NCI-H2171 treated with DMSO at 0.1 percent for 48 hours (cell line): ENCODE measurements around the gene SCMH1.
"Not testable (repeated sequence)": the region's sequence is repeated elsewhere in the genome, so short reads cannot be mapped to it uniquely, and the experiment has no call there.

Source experiments
- DNase-seq: peaks from one replicate; lab custom pipeline; 2025; lab: John Stamatoyannopoulos, UW

SCMH1 gene

DNA sequence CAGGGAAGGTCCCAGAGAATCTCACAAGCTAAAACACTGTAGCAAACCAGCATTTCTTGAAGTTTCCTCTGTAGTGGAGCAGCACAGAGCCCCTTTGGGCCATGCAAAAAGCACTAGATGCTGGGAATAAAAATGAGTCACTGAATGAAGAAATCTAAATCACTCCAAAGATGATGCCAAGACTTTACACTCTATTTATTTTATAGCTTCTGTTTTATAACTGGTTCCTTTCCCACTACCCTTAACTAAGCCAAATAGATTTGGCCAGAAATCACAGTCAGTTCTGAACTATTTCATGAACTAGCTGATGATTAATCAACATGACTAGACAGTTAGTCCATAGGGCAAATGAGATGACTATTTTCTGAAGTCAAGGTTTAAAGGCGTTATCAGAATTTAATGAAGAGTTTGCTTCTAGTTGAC, 89.5 kb downstream of the SCMH1 start:
- no peak for DNase-seq

DNA sequence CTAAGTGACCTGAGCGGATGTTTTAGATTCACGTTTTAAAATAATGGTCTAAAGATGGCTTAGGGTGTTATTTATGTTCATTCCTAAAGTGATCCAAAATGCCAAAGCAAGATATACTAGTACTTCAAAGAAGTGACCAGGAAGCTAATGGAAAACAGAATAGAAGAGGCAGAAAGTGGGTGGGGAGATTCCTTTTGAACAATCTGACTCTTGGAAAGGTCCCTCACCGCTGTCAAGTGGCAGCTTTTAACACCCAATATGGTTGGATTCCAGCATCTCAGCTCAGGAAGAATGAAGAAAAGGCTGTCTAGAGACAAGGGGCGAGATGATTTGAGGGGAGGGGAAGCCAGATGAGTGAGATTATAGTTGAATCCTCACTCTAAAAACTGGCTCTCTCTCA, 90.3 kb downstream of the SCMH1 start:
- DNase-seq, result no peak

DNA sequence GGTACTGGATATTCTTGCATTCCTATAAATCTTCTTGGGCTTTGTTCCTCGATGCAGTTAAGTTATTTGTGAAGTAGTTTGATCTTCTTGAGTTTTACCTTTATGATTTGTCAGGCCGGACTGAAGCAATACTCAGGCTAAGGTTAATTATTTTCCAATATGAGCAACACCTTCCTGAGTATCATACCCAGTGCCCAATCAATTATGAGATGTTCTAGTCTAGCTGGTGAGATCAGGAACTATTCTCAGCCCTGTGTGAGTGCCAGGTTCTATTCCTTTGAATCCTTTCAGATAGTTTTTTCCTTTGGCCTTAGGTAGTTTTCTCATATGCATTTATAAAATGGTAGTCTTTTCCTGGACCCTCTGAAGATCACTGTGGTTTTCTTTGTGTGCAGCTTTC, 92.5 kb downstream of the SCMH1 start:
- no peak for DNase-seq

DNA sequence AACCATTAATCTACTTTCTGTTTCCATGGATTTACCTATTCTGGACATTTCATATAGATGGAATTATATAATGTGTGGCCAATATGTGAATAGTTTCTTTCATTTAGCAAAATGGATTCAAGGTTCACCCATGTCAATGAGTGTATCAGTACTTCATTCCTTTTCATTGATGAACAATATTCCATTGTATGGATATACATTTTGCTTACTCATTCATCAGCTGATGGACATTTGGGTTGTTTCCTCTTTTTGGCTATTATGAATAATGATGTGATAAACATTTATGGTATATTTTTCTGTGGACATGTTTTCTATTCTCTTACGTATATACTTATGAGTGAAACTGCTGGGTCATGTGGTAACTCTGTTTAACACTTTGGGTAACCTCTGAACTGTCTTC, 97.8 kb downstream of the SCMH1 start:
- no peak for DNase-seq

DNA sequence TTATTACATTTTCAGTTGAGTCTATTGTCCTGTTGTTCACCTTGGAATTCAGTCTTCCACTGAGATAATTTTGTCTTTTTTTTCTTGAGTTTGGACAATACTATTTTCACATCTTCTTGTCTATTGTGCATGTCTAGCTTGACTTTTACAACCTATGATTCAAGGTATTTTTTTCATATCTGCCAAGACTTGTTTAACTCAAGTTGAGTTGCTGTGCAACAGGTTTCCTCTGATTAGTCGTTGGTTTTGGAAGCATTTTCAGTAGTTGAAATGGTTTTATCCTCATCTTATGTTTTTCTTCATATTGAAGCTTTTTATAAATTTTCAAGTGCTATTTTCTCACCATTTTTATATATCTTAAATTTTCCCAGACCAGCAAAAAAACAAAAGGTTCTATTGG, 103.6 kb downstream of the SCMH1 start:
- no peak for DNase-seq

DNA sequence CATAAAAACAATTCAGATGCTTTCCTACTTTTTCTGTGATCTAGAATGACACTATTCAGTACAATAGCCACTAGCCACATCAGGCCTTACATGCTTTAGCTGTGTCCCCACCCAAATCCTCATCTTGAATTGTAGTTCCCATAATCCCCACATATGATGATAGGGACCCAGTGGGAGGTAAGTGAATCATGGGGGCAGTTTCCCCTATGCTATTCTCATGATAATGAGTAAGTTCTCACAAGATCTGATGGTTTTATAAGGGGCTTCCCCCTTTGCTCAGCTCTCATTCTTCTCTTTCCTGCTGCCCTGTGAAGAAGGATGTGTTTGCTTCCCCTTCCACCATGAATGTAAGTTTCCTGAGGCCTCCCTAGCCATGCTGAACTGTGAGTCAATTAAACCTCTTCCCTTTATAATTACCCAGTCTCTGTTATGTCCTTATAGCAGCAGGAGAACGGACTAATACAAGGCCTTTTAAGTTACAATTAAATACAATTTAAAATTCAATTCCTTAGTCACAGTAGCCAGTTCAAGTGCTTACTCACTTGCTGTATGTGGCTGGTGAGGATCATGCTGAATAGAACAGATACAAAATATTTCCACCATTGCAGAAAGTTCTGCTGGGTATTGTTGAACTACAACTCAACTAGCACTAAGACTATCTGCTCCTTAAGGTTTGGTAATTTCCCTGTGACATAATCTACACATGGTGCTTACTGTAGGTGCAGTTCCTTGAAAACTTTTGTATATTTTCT, 106.7 kb downstream of the SCMH1 start:
- DNase-seq, result no peak

DNA sequence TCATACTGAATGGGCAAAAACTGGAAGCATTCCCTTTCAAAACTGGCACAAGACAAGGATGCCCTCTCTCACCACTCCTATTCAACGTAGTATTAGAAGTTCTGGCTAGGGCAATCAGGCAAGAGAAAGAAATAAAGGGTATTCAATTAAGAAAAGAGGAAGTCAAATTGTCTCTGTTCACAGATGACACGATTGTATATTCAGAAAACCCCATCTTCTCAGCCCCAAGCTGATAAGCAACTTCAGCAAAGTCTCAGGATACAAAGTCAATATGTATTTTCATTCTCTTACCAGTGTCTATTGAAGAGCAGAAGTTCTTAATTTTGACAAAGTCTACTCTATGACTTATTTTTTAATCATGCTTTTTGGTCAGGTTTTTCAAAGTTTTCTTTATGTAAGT, 107.8 kb downstream of the SCMH1 start:
- DNase-seq, result not testable (repeated sequence)

DNA sequence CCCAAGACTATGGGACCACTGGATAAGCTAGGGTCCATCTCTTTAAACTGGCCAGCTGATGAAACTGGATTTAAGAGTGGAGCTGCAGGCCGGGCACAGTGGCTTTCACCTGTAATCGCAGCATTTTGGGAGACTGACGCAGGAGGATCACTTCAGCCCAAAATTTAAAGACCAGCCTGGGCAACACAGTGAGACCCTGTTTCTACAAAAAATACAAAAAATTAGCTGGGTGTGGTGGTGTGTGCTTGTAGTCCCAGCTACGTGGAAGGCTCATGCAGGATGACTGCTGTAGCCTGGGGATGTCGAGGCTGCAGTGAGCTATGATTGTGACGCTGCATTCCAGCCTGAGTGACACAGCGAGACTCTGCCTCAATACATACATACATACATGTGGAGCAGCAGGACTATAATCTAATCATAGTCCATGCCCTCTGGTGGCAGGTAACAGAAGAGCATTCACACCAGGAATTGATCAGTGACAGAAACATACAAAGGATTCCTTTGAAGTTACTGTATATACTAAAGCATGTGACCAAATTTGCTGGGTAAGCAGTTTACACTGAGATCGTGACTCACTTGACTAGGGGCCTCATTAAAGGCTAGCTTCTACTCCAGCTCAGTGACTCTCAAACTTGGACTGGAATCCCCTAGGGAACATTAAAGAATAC, 119.1 kb downstream of the SCMH1 start:
- peak; percentile 46 for DNase-seq

DNA sequence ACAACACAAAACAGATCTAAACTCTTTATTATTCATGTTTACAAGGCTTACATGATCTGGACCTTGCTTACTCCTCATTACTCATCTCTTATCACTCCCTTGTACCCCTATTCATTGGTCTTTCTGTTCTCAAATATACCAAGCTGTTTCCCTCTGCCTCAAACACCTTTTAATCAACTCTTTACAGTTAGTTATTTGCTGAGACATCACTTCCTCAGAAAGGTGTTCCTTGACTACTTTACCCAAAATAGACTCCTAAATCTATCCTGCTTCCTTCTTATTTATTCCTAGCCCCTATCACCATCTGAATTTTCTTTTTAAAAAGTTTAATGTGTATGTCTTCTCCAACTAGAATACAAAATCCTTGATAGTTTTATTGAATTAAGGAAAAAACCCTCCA, 120.0 kb downstream of the SCMH1 start:
- DNase-seq, result no peak

DNA sequence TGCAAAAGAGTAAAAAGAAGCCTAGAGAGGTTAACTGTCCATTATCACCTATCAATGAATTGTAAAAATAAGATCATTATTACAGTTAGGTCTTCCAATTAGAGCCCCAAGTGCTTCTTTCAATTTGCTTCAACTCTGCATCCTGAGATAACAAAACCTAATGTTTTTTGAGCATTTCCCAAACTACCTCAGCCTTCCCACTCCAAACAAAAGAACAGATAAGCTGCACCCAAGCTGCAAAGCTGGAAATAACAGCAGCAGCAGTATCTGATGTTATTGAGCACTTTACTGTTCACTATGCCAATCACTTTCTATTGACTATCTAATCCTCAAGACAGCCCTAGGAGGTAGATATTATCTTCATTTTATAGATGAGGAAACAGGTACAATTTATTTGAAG, 123.5 kb downstream of the SCMH1 start:
- no peak for DNase-seq

DNA sequence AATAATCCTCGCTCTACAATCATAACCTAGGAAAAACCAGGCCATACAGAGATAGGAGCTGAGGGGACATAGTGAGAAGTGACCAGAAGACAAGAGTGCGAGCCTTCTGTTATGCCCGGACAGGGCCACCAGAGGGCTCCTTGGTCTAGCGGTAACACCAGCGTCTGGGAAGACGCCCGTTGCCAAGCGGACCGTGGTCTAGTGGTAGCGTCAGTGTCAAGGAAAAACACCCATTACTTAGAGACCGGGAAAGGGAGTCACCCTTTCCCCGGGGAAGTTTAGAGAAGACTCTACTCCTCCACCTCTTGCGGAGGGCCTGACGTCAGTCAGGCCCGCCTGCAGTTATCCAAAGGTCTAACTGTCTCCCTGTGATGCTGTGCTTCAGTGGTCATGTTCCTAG, 124.9 kb downstream of the SCMH1 start:
- DNase-seq, result not testable (repeated sequence)

DNA sequence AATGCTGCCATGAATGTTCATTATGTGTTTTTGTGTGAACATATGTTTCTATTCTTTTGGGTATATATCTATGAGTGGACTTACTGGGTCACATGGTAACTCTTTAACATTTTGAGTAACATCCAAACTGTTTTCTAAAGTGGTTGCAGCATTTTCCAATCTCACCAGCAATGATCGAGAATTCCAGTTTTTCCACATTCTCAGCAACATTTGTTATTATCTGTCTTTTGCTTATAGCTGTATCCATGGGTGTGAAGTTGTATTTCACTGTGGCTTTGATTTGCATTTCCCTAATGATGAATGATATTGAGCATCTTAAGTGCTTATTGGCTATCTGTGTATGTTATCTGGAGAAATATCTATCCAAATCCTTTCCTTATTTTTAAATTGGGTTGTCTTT, 131.4 kb downstream of the SCMH1 start:
- DNase-seq, result no peak

DNA sequence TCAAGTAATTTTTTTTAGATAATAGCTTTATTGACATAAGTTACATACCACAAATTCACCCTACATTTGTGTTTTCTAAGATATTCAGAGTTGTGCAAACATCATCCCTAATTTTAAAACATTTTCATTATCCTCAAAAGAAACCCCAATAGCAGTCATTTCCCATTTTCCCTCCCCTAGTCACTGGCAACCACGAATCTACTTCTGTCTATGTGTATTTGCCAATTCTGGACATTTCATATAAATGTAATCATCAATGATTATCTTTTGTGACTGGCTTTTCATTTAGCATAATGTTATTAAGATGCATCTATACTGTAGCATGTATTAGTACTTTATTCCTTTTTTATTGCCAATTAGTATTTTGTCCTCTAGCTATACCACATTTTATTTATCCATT, 131.8 kb downstream of the SCMH1 start:
- no peak for DNase-seq

DNA sequence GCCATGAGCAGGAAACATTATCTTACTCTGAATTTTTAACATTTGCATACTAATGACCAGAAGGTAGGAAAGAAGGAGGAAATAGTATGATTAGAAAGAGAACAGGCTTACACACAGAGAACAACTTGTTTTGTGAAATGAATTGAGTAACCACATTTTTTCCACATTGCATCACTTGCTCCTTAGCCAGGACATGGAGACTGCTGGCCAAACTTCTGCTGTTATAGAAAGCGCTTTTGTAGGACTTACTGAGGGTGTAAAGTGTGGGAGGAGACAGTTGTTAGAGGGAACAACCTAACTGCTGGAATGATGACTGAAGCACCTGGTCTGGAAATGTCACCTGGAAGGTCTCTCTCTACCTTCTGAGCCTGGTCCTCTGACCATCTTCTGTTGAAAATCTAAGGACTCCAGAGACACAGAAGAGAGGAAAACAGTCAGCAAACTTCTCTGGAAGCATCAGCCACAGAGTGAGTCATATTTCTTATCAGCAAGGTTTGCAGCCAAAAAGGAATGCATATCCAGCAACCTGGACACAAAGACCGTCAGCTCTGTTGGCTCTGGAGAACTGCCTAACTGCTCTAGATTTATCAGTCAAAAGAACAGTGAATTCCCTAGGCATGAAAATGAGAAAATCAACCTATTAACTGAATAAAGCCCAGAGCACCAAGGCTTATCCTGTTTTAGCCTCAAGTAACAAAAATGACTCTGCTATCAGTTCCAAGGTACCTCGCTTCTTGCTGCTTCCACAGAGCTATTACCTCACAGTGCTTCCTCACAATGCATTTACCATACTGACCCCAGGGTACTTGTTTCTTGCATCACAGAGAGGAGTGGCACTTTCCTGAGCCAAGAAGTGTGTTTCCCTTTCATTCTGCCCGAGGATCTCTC, 132.6 kb downstream of the SCMH1 start:
- no peak for DNase-seq

DNA sequence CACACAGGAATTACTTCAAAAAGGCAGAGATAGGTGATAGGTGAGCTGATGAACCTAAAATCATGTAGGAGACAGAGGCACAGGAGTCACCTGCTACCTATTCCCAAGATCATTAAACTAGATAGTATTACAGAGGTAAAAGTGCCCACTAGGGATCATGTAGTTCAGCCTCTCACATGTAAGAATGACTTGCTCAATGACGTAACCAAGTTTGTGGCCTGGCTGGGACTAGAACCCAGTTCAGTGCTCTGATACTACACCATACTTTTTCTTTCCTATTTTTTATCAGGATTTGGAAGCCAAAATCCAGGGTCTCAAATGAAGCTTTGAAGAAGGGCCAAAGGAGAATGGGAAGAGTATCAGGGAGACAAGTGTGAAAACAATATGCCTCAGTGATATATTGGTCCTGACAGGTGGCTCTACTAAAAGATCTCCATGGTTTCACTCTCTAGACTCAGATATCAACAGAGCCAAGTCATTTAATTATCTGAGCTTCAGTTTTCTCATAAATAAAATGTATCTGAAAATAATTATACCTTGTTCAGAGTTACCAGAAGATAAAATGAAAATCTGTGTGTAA, 133.3 kb downstream of the SCMH1 start:
- DNase-seq, result no peak

DNA sequence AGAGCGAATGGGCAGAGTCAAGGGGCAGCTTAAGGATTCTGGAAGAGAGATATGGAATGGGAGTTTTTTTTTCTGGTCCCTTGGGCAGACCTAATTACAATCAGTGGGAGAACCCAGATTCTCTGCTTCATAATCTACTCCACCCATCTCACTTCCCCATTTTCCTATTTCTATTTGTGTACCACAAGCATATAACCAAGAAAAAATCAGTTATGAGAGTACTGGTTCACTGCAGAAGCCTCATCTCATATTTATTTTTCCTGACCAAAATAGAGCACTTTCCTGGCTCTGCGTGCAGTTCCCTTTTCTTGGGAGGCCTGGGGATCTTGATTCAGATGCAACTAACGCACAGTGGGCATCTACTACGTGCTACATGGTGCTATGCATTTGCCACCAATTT, 138.3 kb downstream of the SCMH1 start:
- DNase-seq, result no peak

DNA sequence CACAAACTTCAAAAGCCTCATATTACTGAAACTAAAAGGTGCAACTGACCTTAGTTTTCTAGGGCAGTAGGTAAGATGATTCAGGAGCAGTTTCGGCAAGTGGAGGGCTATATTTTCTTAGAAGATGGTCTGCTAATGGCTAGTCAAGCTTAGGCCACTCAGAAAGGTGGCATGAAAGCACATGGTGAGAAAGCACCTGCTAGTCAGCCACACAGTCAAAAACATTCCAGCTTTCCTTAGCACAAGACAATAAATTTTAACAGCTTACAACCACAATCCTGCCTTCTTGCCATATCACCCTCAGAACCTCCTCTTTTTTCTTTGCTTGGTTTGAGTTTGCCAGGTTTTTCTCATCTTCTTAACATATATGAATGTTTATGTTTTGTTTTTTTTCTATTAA, 139.5 kb downstream of the SCMH1 start:
- no peak for DNase-seq

DNA sequence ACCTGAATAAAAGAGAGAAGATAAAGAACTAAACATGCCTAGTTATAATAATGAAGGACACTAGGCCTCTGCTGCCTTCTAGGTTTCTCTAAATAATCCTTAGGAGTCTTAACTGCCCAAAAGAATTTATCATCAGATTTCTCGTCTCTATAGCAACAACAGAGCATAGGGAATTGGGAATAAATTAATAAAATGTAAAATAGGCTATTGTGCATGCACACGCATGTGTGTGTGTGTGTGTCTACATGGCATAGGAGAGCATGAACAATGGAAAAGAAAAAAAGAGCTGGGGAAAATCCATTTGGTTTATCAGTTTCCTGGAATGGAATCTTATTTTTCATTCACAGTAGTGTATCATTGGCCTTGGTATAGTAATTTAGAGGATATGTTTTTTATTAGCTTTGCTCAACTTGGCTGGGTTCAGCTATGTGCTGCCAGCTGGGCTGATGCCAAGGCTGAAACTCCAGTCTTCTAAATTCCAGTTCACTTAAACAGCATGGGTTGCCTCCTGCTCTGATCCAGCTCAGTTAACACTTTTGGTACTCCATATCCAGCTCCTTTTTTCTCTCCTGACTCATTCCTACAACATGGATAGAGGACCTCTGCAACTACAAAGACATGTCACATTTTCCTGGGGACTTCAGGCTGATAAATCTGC, 140.0 kb downstream of the SCMH1 start:
- DNase-seq, result peak; percentile 34

DNA sequence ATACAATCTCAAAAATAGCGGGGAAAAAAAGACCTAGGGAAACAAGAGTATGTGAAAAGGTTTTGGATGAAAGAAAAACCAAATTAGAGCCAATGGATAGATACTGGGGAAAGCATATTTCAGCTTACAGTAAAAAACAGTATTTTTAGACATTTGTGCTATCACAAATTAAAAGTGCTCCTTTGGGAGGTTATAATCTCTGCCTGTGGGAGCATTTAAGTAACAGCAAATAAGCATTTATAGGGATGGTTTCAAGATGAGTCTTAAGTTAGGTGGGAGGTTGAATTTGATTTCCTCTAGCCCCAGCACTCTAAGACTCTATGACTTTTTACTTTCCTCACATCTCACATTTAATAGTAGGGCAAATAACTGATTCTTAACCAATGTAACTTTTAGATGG, 141.0 kb downstream of the SCMH1 start:
- DNase-seq, result no peak

DNA sequence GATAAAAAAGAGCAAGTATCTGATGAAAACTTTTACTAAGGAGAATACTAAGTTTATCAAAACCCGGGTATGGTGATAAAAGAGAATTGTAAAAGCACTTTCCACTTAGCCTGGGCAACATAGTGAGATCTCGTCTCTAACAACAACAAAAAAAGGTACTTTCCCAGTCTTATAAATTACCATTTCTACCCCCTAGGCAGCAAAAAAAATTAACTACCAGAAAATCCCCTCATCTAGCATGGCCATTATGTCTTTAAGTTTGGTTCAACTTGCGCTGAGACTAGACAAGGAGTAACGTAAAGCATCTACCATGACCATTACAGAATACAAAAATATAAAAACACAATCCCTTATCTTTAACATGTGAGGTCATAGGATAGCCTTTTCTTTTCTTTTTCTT, 141.9 kb downstream of the SCMH1 start:
- DNase-seq, result no peak

DNA sequence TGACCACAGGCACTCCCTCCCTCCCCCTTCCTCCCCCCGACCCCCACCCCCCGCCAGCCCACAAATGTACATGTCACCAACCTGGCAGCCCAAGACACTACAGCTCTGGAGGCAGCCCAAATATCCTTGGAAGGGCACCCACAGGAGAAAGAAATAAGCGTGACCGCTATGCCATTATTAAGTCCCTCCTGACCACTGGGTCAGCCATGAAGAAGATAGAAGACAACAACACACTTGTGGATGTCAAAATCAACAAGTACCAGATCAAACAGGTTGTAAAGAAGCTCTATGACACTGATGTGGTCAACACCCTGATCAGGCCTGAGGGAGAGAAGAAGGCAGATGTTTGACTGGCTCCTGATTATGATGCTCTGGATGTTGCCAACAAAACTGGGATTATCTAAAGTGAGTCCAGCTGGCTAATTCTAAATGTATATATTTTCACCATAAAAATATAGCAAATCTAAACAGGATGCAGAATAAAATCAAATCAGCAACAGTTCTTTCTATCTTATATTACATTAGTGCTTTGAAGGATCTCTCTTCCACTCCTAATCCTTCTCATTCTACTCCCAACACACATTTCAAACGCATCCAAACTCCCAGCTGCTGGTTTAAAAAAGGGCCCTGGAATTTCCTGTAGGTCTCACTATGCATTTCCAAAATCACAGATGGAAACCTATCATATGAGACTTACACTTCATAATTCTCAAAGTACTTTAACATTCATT, 143.2 kb downstream of the SCMH1 start:
- no peak for DNase-seq
